A549 (cell line): ENCODE data around the gene SDHB.
A peak's percentile ranks its signal among the peaks of the same experiment; 100 is the strongest.

Experiments used
- CEBPB ChIP-seq, 2 experiments: fragments of >200 bp in 1 of 2; sonication (Bioruptor Twin) in 1 of 2; formaldehyde crosslinking in 1 of 2; IDR thresholded peaks; 2 replicates each; pipeline ENCODE4 v1.6.1; 2012 to 2016
- EP300 ChIP-seq, 2 experiments: fragments of >200 bp; sonication (Bioruptor Twin); formaldehyde crosslinking; IDR thresholded peaks; 2 replicates in 1 of 2; 3 replicates in 1 of 2; pipeline ENCODE4 v1.6.1; 2016 to 2017
- HOXA7 ChIP-seq: fragments of 250-450 bp; sonication (Bioruptor Pico); IDR thresholded peaks from 2 replicates; pipeline ENCODE4 v1.5.0; 2020; ENCODE audit warnings: mild to moderate bottlenecking, moderate library complexity
- PHF8 ChIP-seq: fragments of 200-600 bp; sonication (generic); IDR thresholded peaks from 2 replicates; pipeline ENCODE4 v1.6.1; 2016; ENCODE audit warnings: low read depth, mild to moderate bottlenecking, antibody characterized with exemption, moderate library complexity, borderline replicate concordance
- POLR2A ChIP-seq: IDR thresholded peaks from 2 replicates; pipeline ENCODE4 v1.6.1; 2012; ENCODE audit warnings: mild to moderate bottlenecking, low read length
- RAD21 ChIP-seq, 2 experiments: fragments of >200 bp in 1 of 2; sonication (Bioruptor Twin) in 1 of 2; formaldehyde crosslinking in 1 of 2; IDR thresholded peaks in 1 of 2; conservative IDR thresholded peaks in 1 of 2; 2 replicates in 1 of 2; 3 replicates in 1 of 2; pipeline ENCODE4 v1.6.1; 2012 to 2018; ENCODE audit warnings: inconsistent platforms in 1 of 2
- RCOR1 ChIP-seq: fragments of 150-350 bp; IDR thresholded peaks from 2 replicates; pipeline ENCODE4 v1.6.1; 2014; ENCODE audit warnings: antibody characterized with exemption, low read length, low read depth
- RFX5 ChIP-seq: fragments of 450-650 bp; IDR thresholded peaks from 2 replicates; pipeline ENCODE4 v1.7.1; 2014; ENCODE audit warnings: antibody characterized with exemption, mild to moderate bottlenecking, moderate library complexity
- TF ChIP-seq, protein P1 (sequence below): fragments of >200 bp; sonication (Bioruptor Twin); formaldehyde crosslinking; IDR thresholded peaks from 3 replicates; pipeline ENCODE4 v1.5.1; 2016

DNA sequence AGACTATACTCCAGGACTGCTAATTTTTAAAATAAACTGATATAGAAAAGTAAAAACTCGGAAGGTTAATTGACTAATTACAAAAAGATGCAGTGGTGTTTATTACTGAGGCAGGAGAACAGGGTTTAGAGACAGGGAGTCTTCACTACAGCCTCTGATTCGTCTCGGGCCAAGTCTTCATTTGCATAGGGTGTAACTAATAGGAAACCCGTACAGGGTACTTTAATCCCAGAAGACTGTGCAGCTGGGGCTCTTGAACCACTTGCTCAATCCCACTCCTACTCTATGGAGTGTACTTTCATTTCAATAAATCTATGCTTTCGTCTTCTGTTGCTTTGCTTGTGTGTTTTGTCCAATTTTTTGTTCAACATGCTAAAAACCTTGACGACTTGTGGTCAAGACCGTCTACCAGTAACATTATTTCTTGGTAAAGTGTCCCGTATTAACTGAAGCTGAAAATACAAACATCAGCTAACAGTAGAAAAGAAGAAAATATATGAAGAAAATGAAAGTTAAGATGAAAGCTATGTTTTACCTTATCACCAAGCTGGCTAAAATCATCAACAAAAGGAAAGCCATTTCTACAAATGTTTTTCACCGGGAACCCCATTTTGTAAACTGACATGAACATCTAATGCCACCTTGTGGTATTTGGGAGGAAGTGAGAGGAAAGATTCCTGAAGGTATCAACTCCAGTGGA lies 8.0 kb downstream of the SDHB start:
- TF ChIP-seq RAD21 (conservative IDR thresholded peaks at IDR 0.05 in 1 of 2, IDR thresholded peaks at IDR 0.05 in 1 of 2) (peak; percentile 69 to 76), HOXA7 (no peak), RFX5 (no peak), POLR2A (no peak), RCOR1 (no peak), CEBPB (IDR thresholded peaks at IDR 0.05) (no peak), EP300 (IDR thresholded peaks at IDR 0.05) (no peak), PHF8 (no peak)
- TF ChIP-seq, protein P1, sequence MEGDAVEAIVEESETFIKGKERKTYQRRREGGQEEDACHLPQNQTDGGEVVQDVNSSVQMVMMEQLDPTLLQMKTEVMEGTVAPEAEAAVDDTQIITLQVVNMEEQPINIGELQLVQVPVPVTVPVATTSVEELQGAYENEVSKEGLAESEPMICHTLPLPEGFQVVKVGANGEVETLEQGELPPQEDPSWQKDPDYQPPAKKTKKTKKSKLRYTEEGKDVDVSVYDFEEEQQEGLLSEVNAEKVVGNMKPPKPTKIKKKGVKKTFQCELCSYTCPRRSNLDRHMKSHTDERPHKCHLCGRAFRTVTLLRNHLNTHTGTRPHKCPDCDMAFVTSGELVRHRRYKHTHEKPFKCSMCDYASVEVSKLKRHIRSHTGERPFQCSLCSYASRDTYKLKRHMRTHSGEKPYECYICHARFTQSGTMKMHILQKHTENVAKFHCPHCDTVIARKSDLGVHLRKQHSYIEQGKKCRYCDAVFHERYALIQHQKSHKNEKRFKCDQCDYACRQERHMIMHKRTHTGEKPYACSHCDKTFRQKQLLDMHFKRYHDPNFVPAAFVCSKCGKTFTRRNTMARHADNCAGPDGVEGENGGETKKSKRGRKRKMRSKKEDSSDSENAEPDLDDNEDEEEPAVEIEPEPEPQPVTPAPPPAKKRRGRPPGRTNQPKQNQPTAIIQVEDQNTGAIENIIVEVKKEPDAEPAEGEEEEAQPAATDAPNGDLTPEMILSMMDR = peak; percentile 73
